Neutrophil (primary cell): Measurements from ENCODE around the gene ARMC9.

Source experiments
- H3K27ac ChIP-seq: fragments of 200-600 bp; sonication (generic); 2 replicates; pipeline ENCODE4 v1.5.1; 2016; ENCODE audit warnings: mild to moderate bottlenecking, moderate library complexity
- H3K27me3 ChIP-seq: fragments of 200-600 bp; sonication (generic); 2 replicates; pipeline ENCODE4 v1.6.0; 2016; ENCODE audit warnings: mild to moderate bottlenecking
- H3K36me3 ChIP-seq: fragments of 200-600 bp; sonication (generic); 2 replicates; pipeline ENCODE4 v1.5.1; 2017
- H3K4me1 ChIP-seq, 2 experiments: fragments of 200-600 bp in 1 of 2; sonication (generic) in 1 of 2; 1 replicate in 1 of 2; 2 replicates in 1 of 2; pipeline versions ENCODE4 v1.5.1 to v1.6.1; 2013 to 2016; ENCODE audit warnings: low read depth in 1 of 2, low read length in 1 of 2, mild to moderate bottlenecking in 1 of 2, moderate library complexity in 1 of 2; ENCODE audit not compliant: control insufficient read depth in 1 of 2, insufficient read depth in 1 of 2
- H3K4me3 ChIP-seq, 2 experiments: fragments of 200-600 bp in 1 of 2; sonication (generic) in 1 of 2; 1 replicate in 1 of 2; 2 replicates in 1 of 2; pipeline ENCODE4 v1.5.1; 2013 to 2016; ENCODE audit warnings: low read depth in 1 of 2, low read length in 1 of 2, mild to moderate bottlenecking in 1 of 2, moderate library complexity in 1 of 2
- H3K9me3 ChIP-seq: fragments of 200-600 bp; sonication (generic); 2 replicates; pipeline ENCODE4 v1.5.1; 2016
- TF ChIP-seq, protein P1 (sequence below): fragments of 200-600 bp; sonication (generic); IDR thresholded peaks from 2 replicates; pipeline ENCODE4 v1.5.1; 2016; ENCODE audit warnings: antibody characterized with exemption

The ARMC9 gene

DNA sequence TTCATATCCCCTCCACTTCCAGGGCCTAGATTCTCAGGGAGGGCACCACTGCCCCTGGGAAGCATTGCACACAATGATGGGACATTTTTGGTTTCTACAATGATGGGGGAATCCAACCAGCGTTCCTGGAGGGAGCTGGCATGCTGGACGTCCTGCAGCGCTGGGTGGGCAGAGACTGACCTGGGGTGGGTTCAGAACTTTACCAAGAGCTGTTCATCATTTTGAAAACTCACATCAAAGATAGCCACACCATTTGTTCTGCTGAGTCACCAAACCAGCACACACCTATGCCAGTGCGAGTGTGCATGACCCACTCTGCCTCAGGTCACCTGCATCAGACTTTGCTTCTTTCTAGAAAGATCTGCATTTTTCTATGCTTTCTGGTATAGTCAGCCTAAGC lies 14.1 kb upstream of the ARMC9 start:
- no peaks in the 10 kb centered on the region for H3K9me3 ChIP-seq
- no peak overlapping the region for H3K27ac ChIP-seq
- TF ChIP-seq, protein P1, sequence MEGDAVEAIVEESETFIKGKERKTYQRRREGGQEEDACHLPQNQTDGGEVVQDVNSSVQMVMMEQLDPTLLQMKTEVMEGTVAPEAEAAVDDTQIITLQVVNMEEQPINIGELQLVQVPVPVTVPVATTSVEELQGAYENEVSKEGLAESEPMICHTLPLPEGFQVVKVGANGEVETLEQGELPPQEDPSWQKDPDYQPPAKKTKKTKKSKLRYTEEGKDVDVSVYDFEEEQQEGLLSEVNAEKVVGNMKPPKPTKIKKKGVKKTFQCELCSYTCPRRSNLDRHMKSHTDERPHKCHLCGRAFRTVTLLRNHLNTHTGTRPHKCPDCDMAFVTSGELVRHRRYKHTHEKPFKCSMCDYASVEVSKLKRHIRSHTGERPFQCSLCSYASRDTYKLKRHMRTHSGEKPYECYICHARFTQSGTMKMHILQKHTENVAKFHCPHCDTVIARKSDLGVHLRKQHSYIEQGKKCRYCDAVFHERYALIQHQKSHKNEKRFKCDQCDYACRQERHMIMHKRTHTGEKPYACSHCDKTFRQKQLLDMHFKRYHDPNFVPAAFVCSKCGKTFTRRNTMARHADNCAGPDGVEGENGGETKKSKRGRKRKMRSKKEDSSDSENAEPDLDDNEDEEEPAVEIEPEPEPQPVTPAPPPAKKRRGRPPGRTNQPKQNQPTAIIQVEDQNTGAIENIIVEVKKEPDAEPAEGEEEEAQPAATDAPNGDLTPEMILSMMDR, result no peak
- no peaks in the 10 kb centered on the region for H3K27me3 ChIP-seq
- H3K4me3 ChIP-seq, result no peak overlapping the region
- H3K4me1 ChIP-seq, result peaks cover 38 to 39% of the 10 kb centered on the region in 2 experiments
- H3K36me3 ChIP-seq, result no peaks in the 10 kb centered on the region

DNA sequence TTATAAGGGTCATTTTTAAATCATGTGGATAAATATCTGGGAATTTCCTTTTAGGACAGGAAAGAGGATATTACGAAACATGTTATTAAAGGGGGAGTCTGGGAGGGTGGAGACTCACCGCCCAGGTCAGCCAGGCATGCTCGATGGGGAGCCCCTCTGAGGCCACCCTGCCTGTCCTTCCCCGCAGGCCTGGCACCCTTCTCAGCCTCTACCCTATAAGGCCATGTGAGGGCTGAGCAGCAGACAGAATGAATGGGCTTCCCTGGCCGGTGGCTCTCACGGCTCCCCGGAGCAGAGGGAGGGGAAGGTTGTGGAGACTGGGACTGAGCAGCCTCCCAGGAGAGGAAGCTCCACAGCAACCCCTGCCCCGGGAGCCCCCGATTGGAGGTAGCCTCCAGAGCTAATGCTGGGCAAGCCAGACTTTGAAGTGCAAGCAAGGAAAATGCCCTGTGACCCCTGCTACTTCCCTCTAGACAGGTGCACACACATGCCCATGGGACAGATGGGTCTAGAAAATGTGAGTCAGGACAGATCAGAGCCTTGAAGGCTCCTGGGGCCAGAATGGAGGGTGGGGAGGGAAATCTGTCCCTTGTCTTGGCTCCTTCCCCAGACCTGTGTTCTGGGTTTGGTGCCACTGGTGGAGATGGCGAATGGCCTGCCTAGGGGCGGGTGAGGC lies 13.2 kb upstream of the ARMC9 start:
- peaks cover 8% of the 10 kb centered on the region for H3K27me3 ChIP-seq
- no peaks in the 10 kb centered on the region for H3K9me3 ChIP-seq
- H3K36me3 ChIP-seq, result no peaks in the 10 kb centered on the region
- H3K27ac ChIP-seq, result no peak overlapping the region
- peaks cover 29 to 30% of the 10 kb centered on the region in 2 experiments for H3K4me1 ChIP-seq
- TF ChIP-seq, protein P1, result no peak
- no peak overlapping the region for H3K4me3 ChIP-seq

DNA sequence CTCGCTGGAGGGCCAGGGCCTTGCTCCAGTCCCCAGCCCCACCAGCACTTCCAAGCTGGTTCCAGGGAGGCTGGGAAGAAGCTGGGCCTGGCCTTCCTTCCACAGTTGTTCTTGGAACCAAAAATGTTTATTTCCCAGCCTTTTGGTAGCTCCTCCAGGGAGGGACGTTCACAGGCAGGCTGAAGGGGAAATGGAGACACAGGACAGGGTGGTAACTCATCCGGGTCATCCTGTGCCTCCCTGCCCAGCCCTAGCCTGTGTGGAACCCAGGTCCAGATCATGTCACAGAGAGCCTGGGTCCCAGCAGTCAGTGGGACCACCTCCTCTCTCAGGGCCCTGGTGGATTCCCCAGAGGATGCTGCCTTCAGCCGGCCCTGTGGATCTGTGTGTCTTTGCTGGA lies 12.5 kb upstream of the ARMC9 start:
- H3K4me3 ChIP-seq, result no peak overlapping the region
- no peaks in the 10 kb centered on the region for H3K36me3 ChIP-seq
- no peak overlapping the region for H3K27ac ChIP-seq
- H3K27me3 ChIP-seq, result peaks cover 15% of the 10 kb centered on the region
- H3K9me3 ChIP-seq, result no peaks in the 10 kb centered on the region
- H3K4me1 ChIP-seq, result peaks cover 25 to 27% of the 10 kb centered on the region in 2 experiments
- TF ChIP-seq, protein P1, result no peak

DNA sequence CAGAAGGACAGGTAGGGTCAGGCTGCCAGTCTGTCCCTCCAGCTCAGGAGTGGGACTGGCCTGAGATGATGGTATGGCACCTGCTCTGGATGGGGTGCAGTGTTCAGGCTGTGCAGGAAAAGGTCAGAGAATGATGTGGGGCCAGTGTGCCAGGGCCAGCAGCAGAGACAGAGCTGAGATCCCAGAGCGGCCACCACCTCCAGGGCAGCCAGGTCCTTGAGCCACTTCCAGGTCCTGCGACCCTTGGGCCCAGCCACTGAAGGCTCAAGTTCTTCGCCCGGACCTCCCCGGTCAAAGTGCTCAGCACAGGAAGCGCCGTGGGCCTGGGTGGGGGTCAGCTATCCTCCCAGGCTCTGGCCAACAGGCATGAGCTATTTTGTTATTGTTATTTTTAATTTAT lies 12.1 kb upstream of the ARMC9 start:
- Histone ChIP-seq H3K27ac (no peak overlapping the region), H3K4me1 (peaks cover 21 to 24% of the 10 kb centered on the region in 2 experiments), H3K36me3 (no peaks in the 10 kb centered on the region), H3K9me3 (no peaks in the 10 kb centered on the region), H3K4me3 (no peak overlapping the region), H3K27me3 (peaks cover 19% of the 10 kb centered on the region)
- TF ChIP-seq, protein P1, result no peak

DNA sequence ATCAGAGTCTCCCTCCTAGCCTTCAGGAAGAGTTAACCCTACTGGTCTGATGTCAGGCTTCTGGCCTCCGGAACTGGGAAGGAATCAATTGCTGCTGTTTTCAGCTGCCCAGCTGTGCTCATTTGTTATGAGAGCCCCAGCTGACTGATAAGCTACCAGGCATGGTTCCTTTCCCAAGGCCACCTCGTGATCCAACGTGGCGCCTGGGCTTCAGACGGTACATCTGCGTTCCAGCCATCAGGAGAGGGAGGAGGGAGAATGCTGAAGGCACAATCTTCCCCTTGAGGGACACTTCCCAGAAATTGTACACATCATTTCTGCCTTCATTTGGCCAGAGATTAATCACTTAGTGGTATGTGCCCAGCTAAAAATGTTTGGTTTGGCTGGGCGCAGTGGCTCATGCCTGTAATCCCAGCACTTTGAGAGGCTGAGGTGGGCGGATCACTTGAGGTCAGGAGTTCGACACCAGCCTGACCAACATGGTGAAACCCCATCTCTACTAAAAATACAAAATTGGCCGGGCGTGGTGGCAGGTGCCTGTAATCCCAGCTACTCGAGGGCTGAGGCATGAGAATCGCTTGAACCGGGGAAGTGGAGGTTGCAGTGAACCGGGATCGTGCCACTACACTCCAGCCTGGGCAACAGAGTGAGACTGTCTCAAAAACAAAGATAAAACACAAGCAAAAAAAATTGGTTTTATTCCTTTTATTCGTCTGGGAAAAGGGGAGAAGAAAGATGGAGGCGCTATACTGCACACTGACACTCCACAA lies 10.5 kb upstream of the ARMC9 start:
- H3K27me3 ChIP-seq, result peaks cover 22% of the 10 kb centered on the region
- H3K27ac ChIP-seq, result no peak overlapping the region
- H3K9me3 ChIP-seq, result no peaks in the 10 kb centered on the region
- H3K4me3 ChIP-seq, result no peak overlapping the region
- peaks cover 5 to 8% of the 10 kb centered on the region in 2 experiments for H3K4me1 ChIP-seq
- TF ChIP-seq, protein P1, result no peak
- H3K36me3 ChIP-seq, result no peaks in the 10 kb centered on the region
